HepG2 (cell line): ENCODE data around the gene DNAJB2. TPM values are rescaled to one million over a fixed set of nuclear protein-coding genes. Genes with fewer than 3 reads are reported as not detected.

Source experiments
- HMG20A ChIP-seq: IDR thresholded peaks from 2 replicates; pipeline ENCODE4 v1.6.1; 2016; ENCODE audit warnings: borderline replicate concordance
- SIX4 ChIP-seq: sonication (generic); formaldehyde crosslinking; IDR thresholded peaks from 2 replicates; pipeline ENCODE4 v1.4.0; 2020; ENCODE audit warnings: missing genetic modification reagents
- SMC3 ChIP-seq: IDR thresholded peaks from 2 replicates; pipeline ENCODE4 v1.6.1; 2011; ENCODE audit warnings: low read length, improper control_type of control experiment
- TFE3 ChIP-seq: IDR thresholded peaks from 2 replicates; pipeline ENCODE4 v1.6.1; 2016
- THYN1 ChIP-seq: sonication (generic); formaldehyde crosslinking; IDR thresholded peaks from 2 replicates; pipeline ENCODE4 v1.8.1; 2023; ENCODE audit warnings: low read depth, mild to moderate bottlenecking, moderate library complexity, missing genetic modification reagents, borderline replicate concordance
- ZFY ChIP-seq: sonication (generic); formaldehyde crosslinking; IDR thresholded peaks from 2 replicates; pipeline ENCODE4 v1.4.0; 2020; ENCODE audit warnings: missing genetic modification reagents
- ZNF335 ChIP-seq: sonication (generic); formaldehyde crosslinking; IDR thresholded peaks from 2 replicates; pipeline ENCODE4 v1.4.0; 2020; ENCODE audit warnings: missing genetic modification reagents
- ZNF414 ChIP-seq: sonication (generic); formaldehyde crosslinking; IDR thresholded peaks from 2 replicates; pipeline ENCODE4 v1.5.0; 2020; ENCODE audit warnings: missing genetic modification reagents
- polyA plus RNA-seq, 8 experiments: library from polyadenylated mRNA; depleted of rRNA in 3 of 8; stranded (reverse) in 7 of 8; unstranded in 1 of 8; fragments of >200 nt; fragmentation: Illumina TruSeq in 4 of 8; extraction: Trizol in 4 of 8; gene quantifications; 2 replicates each; pipeline versions ENCODE4 v1.2.1 to v1.2.3, GENCODE V29; 2011 to 2016; ENCODE audit warnings: low read depth in 4 of 8, missing spikeins in 1 of 8, mixed read lengths in 1 of 8; ENCODE audit not compliant: insufficient read depth in 1 of 8
- total RNA-seq, 5 experiments: library from RNA; depleted of rRNA; stranded (reverse); fragments of >200 nt; fragmentation: Illumina TruSeq; extraction: Trizol; gene quantifications; 2 replicates each; pipeline ENCODE4 v1.2.3, GENCODE V29; 2016; ENCODE audit warnings: low read depth in 1 of 5
- TF ChIP-seq, protein P1 (sequence below): sonication (generic); formaldehyde crosslinking; IDR thresholded peaks from one replicate; pipeline ENCODE4 v1.5.1; 2020; ENCODE audit warnings: mild to moderate bottlenecking, missing genetic modification reagents; ENCODE audit errors: not compliant biosample characterization
- TF ChIP-seq, protein P2 (sequence below): sonication (generic); formaldehyde crosslinking; IDR thresholded peaks from 2 replicates; pipeline ENCODE4 v1.4.0; 2020; ENCODE audit warnings: missing genetic modification reagents
- TF ChIP-seq, protein P3 (sequence below): sonication (generic); formaldehyde crosslinking; IDR thresholded peaks from 2 replicates; pipeline ENCODE4 v1.4.0; 2020; ENCODE audit warnings: missing genetic modification reagents, borderline replicate concordance

DNAJB2 gene
- total and polyA plus RNA-seq, 2 of the 13 experiments (the other 11 are each of a cell fraction or from before 2014, with no cell fraction given): 21.3 to 31.1 TPM

- TF ChIP-seq, protein P1, sequence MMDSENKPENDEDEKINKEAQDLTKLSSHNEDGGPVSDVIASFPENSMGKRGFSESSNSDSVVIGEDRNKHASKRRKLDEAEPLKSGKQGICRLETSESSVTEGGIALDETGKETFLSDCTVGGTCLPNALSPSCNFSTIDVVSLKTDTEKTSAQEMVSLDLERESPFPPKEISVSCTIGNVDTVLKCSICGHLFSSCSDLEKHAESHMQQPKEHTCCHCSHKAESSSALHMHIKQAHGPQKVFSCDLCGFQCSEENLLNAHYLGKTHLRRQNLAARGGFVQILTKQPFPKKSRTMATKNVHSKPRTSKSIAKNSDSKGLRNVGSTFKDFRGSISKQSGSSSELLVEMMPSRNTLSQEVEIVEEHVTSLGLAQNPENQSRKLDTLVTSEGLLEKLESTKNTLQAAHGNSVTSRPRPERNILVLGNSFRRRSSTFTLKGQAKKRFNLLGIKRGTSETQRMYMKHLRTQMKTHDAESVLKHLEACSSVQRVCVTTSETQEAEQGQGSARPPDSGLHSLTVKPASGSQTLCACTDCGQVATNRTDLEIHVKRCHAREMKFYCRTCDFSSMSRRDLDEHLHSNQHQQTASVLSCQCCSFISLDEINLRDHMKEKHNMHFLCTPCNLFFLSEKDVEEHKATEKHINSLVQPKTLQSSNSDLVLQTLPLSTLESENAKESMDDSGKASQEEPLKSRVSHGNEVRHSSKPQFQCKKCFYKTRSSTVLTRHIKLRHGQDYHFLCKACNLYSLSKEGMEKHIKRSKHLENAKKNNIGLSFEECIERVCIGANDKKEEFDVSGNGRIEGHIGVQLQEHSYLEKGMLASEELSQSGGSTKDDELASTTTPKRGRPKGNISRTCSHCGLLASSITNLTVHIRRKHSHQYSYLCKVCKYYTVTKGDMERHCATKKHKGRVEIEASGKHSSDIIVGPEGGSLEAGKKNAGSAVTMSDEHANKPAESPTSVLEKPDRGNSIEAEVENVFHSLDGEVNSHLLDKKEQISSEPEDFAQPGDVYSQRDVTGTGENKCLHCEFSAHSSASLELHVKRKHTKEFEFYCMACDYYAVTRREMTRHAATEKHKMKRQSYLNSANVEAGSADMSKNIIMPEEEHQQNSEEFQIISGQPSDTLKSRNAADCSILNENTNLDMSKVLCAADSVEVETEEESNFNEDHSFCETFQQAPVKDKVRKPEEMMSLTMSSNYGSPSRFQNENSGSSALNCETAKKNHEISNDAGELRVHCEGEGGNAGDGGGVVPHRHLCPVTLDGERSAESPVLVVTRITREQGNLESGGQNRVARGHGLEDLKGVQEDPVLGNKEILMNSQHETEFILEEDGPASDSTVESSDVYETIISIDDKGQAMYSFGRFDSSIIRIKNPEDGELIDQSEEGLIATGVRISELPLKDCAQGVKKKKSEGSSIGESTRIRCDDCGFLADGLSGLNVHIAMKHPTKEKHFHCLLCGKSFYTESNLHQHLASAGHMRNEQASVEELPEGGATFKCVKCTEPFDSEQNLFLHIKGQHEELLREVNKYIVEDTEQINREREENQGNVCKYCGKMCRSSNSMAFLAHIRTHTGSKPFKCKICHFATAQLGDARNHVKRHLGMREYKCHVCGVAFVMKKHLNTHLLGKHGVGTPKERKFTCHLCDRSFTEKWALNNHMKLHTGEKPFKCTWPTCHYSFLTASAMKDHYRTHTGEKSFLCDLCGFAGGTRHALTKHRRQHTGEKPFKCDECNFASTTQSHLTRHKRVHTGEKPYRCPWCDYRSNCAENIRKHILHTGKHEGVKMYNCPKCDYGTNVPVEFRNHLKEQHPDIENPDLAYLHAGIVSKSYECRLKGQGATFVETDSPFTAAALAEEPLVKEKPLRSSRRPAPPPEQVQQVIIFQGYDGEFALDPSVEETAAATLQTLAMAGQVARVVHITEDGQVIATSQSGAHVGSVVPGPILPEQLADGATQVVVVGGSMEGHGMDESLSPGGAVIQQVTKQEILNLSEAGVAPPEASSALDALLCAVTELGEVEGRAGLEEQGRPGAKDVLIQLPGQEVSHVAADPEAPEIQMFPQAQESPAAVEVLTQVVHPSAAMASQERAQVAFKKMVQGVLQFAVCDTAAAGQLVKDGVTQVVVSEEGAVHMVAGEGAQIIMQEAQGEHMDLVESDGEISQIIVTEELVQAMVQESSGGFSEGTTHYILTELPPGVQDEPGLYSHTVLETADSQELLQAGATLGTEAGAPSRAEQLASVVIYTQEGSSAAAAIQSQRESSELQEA (CRISPR knock-in tag): no peak
- TF ChIP-seq HMG20A (CRISPR knock-in tag): no peak; the same call in 1 of the 2 replicates
- TF ChIP-seq THYN1: no peak
- TF ChIP-seq SMC3: peak; percentile 55; the same call in 1 of the 2 replicates
- TF ChIP-seq, protein P2, sequence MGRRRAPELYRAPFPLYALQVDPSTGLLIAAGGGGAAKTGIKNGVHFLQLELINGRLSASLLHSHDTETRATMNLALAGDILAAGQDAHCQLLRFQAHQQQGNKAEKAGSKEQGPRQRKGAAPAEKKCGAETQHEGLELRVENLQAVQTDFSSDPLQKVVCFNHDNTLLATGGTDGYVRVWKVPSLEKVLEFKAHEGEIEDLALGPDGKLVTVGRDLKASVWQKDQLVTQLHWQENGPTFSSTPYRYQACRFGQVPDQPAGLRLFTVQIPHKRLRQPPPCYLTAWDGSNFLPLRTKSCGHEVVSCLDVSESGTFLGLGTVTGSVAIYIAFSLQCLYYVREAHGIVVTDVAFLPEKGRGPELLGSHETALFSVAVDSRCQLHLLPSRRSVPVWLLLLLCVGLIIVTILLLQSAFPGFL (CRISPR knock-in tag): no peak
- TF ChIP-seq, protein P3, sequence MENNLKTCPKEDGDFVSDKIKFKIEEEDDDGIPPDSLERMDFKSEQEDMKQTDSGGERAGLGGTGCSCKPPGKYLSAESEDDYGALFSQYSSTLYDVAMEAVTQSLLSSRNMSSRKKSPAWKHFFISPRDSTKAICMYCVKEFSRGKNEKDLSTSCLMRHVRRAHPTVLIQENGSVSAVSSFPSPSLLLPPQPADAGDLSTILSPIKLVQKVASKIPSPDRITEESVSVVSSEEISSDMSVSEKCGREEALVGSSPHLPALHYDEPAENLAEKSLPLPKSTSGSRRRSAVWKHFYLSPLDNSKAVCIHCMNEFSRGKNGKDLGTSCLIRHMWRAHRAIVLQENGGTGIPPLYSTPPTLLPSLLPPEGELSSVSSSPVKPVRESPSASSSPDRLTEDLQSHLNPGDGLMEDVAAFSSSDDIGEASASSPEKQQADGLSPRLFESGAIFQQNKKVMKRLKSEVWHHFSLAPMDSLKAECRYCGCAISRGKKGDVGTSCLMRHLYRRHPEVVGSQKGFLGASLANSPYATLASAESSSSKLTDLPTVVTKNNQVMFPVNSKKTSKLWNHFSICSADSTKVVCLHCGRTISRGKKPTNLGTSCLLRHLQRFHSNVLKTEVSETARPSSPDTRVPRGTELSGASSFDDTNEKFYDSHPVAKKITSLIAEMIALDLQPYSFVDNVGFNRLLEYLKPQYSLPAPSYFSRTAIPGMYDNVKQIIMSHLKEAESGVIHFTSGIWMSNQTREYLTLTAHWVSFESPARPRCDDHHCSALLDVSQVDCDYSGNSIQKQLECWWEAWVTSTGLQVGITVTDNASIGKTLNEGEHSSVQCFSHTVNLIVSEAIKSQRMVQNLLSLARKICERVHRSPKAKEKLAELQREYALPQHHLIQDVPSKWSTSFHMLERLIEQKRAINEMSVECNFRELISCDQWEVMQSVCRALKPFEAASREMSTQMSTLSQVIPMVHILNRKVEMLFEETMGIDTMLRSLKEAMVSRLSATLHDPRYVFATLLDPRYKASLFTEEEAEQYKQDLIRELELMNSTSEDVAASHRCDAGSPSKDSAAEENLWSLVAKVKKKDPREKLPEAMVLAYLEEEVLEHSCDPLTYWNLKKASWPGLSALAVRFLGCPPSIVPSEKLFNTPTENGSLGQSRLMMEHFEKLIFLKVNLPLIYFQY: peak; percentile 94; the same call in 1 of the 2 replicates
- 0 out of 2 replicates have a peak, but pooled peaks have one; percentile 63 for TF ChIP-seq ZNF335 (CRISPR knock-in tag)
- no peak for TF ChIP-seq SIX4
- TF ChIP-seq ZNF414 (CRISPR knock-in tag): peak; percentile 87
- peak; percentile 94 for TF ChIP-seq ZFY (CRISPR knock-in tag)
- TF ChIP-seq TFE3 (CRISPR knock-in tag): no peak
These were observed 15.5 kb downstream of the DNAJB2 start (continued) for GRCh38 chr2:219294356-219295351.
